Measurements from ENCODE around the gene RAB31. TPM values are rescaled to one million over a fixed set of nuclear protein-coding genes. Genes with fewer than 3 reads are reported as not detected.
"Not testable (repeated sequence)": the region's sequence is repeated elsewhere in the genome, so short reads cannot be mapped to it uniquely, and the experiment has no call there.

Gene RAB31
- total RNA-seq, 4 donors from 2014 or later, result 94.0 to 145 (median 107) TPM

DNA sequence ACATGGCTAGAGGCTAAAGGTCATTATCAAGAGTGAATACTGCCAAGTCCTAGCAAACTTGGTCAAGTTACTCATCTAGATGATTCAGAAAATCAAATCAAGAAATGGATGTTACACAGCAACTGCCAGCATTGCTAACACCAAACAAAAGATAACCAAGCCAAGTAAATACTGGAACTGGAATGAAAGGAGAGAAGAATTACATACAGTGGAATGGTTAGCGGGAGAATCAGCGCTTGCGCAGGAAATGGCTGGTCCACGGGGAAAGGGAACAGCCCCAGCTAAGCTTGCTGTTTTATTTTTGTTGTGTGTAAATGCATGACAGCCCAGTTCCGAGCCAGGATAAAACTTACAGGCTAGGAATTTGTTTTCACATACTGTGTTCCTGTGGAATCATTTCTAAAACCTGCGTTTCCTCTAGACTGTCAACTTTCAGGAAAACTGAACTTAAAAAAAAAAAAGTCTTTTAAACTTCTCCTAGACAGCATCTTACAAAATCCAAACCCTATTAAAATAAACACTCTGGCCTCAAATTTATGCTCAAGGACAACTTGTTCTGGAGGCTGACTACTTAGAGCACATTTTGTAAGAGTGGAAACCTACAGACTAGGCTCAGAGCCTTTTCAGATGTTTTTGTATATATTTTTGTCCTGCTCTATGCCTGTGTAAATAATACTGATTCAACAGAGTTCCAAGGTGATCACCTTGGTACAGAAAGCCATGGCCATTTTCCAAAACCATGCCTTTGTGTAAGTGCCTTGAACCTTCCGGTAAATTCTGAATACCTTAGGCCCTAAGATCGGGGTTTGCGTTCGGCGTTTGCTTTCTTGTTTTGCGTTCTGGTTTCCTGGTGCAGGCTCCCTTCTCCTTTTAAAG is 146.9 kb downstream of the RAB31 start:
- peaks cover 0 to 11% (median 0%) of the 10 kb centered on the region in 4 donors for H3K36me3 ChIP-seq
- H3K4me3 ChIP-seq, result peak overlapping the region in 1 of 4 donors; percentile 1
- DNase-seq (ENCODE audit: extremely low spot score), result no peak
- H3K9me3 ChIP-seq, result no peaks in the 10 kb centered on the region
- intact Hi-C loops (cut with DNase I), result no loop called here
- peak overlapping the region; percentile 86 to 88 (median 86) for H3K27ac ChIP-seq (replicated peaks in 1 of 4)
- peak; percentile 34 for TF ChIP-seq EP300 (IDR thresholded peaks at IDR 0.05)
- peak in 1 of 2 donors; percentile 77 for TF ChIP-seq POLR2AphosphoS5 (IDR thresholded peaks at IDR 0.05)
- TF ChIP-seq CTCF (IDR thresholded peaks at IDR 0.05), result no peak
- TF ChIP-seq POLR2A (IDR thresholded peaks at IDR 0.05; ENCODE audit: low read depth), result no peak
- WGBS, result 61% methylated on average over 12 of the region's 12 CpGs
- peaks cover 0 to 50% (median 38%) of the 10 kb centered on the region in 4 donors for H3K4me1 ChIP-seq
- H3K27me3 ChIP-seq, result no peaks in the 10 kb centered on the region

GRCh38 chr18:9855681-9856080 is 147.6 kb downstream of the RAB31 start:
- TF ChIP-seq CTCF (IDR thresholded peaks at IDR 0.05), result no peak
- TF ChIP-seq POLR2AphosphoS5 (IDR thresholded peaks at IDR 0.05), result peak in 1 of 2 donors; percentile 22
- TF ChIP-seq POLR2A (IDR thresholded peaks at IDR 0.05; ENCODE audit: low read depth), result no peak
- TF ChIP-seq EP300 (IDR thresholded peaks at IDR 0.05), result peak; percentile 1
- H3K27me3 ChIP-seq, result no peaks in the 10 kb centered on the region
- no peaks in the 10 kb centered on the region for H3K9me3 ChIP-seq
- peak overlapping the region in 1 of 4 donors; percentile 1 for H3K4me3 ChIP-seq
- no peak for DNase-seq (ENCODE audit: extremely low spot score)
- peaks cover 0 to 12% (median 2%) of the 10 kb centered on the region in 4 donors for H3K36me3 ChIP-seq
- 70% methylated on average over 9 of the region's 9 CpGs for WGBS
- intact Hi-C loops (cut with DNase I), result no loop called here
- H3K27ac ChIP-seq (replicated peaks in 1 of 4), result peak overlapping the region; percentile 86 to 88 (median 86)
- H3K4me1 ChIP-seq, result peaks cover 0 to 43% (median 38%) of the 10 kb centered on the region in 4 donors

GRCh38 chr18:9856092-9856491 is 148.0 kb downstream of the RAB31 start:
- H3K4me1 ChIP-seq, result peaks cover 0 to 40% (median 36%) of the 10 kb centered on the region in 4 donors
- H3K4me3 ChIP-seq, result no peak overlapping the region
- DNase-seq (ENCODE audit: extremely low spot score), result no peak
- H3K27me3 ChIP-seq, result no peaks in the 10 kb centered on the region
- no peaks in the 10 kb centered on the region for H3K9me3 ChIP-seq
- no peak for TF ChIP-seq POLR2A (IDR thresholded peaks at IDR 0.05; ENCODE audit: low read depth)
- TF ChIP-seq CTCF (IDR thresholded peaks at IDR 0.05), result no peak
- no peak for TF ChIP-seq POLR2AphosphoS5 (IDR thresholded peaks at IDR 0.05)
- TF ChIP-seq EP300 (IDR thresholded peaks at IDR 0.05), result no peak
- 95% methylated on average over 3 of the region's 3 CpGs for WGBS
- intact Hi-C loops (cut with DNase I), result no loop called here
- peaks cover 0 to 15% (median 2%) of the 10 kb centered on the region in 4 donors for H3K36me3 ChIP-seq
- H3K27ac ChIP-seq (replicated peaks in 1 of 4), result peak overlapping the region; percentile 86 to 88 (median 86)

GRCh38 chr18:9857479-9857998 is 149.4 kb downstream of the RAB31 start:
- H3K9me3 ChIP-seq; DNase-seq (ENCODE audit: extremely low spot score); H3K27me3 ChIP-seq; H3K4me3 ChIP-seq; intact Hi-C loops (cut with DNase I): not testable (repeated sequence)
- WGBS, result 96% methylated on average over 4 of the region's 4 CpGs
- Histone ChIP-seq H3K4me1 (peaks cover 0 to 36% (median 32%) of the 10 kb centered on the region in 4 donors), H3K36me3 (peaks cover 0 to 24% (median 3%) of the 10 kb centered on the region in 4 donors), H3K27ac (replicated peaks in 1 of 4) (peak overlapping the region in 1 of 4 donors; percentile 88)

DNA sequence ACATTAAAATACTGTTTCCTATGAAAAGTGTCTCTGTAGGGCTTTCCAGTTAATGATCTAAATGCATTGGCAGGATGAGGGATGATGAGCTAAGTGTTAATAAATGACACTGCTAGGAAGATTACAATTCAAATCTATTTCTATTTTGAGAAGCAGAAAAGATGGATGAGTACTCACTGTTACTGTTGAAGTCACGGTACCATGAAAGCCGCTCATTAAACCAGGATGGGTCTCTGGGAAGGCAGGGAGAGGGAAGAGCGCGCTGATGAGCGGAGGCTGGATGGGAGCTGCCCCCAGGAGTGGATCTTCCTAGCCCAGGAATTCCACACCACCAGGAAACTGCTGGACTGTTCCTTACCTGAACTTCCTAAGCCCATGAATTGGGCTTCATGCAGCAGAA is 150.5 kb downstream of the RAB31 start:
- peaks cover 0 to 36% (median 32%) of the 10 kb centered on the region in 4 donors for H3K4me1 ChIP-seq
- no peaks in the 10 kb centered on the region for H3K27me3 ChIP-seq
- 96% methylated on average over 5 of the region's 5 CpGs for WGBS
- H3K36me3 ChIP-seq, result peaks cover 0 to 24% (median 5%) of the 10 kb centered on the region in 4 donors
- no peak overlapping the region for H3K27ac ChIP-seq (replicated peaks in 1 of 4)
- no peaks in the 10 kb centered on the region for H3K9me3 ChIP-seq
- no peak for DNase-seq (ENCODE audit: extremely low spot score)
- no peak overlapping the region for H3K4me3 ChIP-seq
- intact Hi-C loops (cut with DNase I), result no loop called here
- no peak for TF ChIP-seq CTCF (IDR thresholded peaks at IDR 0.05)
- TF ChIP-seq POLR2A (IDR thresholded peaks at IDR 0.05; ENCODE audit: low read depth), result no peak
- TF ChIP-seq POLR2AphosphoS5 (IDR thresholded peaks at IDR 0.05), result no peak
- TF ChIP-seq EP300 (IDR thresholded peaks at IDR 0.05), result no peak

Measured in esophagus muscularis mucosa (tissue), 4 donors.